H1 (cell line): Measurements from ENCODE around the gene MT4. TPM values are rescaled to one million over a fixed set of nuclear protein-coding genes. Genes with fewer than 3 reads are reported as not detected.

ENCODE experiments used
- CTCF ChIA-PET: fragments of 300-600 bp; sonication (Branson Sonifier 250); formaldehyde crosslinking; loops from one replicate; lab custom pipeline; 2021; ENCODE audit not compliant: partially characterized antibody; lab: Charles Lee
- POLR2A ChIA-PET: fragments of 300-600 bp; sonication (Branson Sonifier 250); formaldehyde crosslinking; loops from one replicate; lab custom pipeline; 2021; ENCODE audit warnings: inconsistent platforms; ENCODE audit not compliant: partially characterized antibody; lab: Charles Lee
- DNase-seq, 2 experiments: peaks; one replicate each; pipeline versions ENCODE4 v3.0.0 to v3.0.0-alpha.2; 2010 to 2022; ENCODE audit warnings: low spot score in 2 of 2, low read depth in 1 of 2, mixed read lengths in 1 of 2
- FAIRE-seq: peaks from 2 replicates; lab custom pipeline; 2011; peaks lifted over from hg19 to GRCh38; lab: Jason Lieb, UNC
- H2AFZ ChIP-seq: 2 replicates; pipeline ENCODE4 v1.8.1; 2012; ENCODE audit warnings: low read length, inconsistent platforms
- H2AK5ac ChIP-seq: 2 replicates; pipeline ENCODE4 v1.6.1; 2013; ENCODE audit warnings: low read depth, low read length
- H2BK120ac ChIP-seq: replicated peaks from 2 replicates; pipeline ENCODE3; 2013; ENCODE audit warnings: low read depth, low read length, inconsistent platforms
- H2BK12ac ChIP-seq: 2 replicates; pipeline ENCODE4 v1.6.1; 2013; ENCODE audit warnings: low read depth, low read length
- H2BK15ac ChIP-seq: 2 replicates; pipeline ENCODE4 v1.6.1; 2013; ENCODE audit warnings: low read length
- H2BK20ac ChIP-seq: 2 replicates; pipeline ENCODE4 v1.6.1; 2013; ENCODE audit warnings: low read length
- H2BK5ac ChIP-seq: 2 replicates; pipeline ENCODE4 v1.6.1; 2013; ENCODE audit warnings: low read depth, low read length
- H3K14ac ChIP-seq: 2 replicates; pipeline ENCODE4 v1.6.1; 2013; ENCODE audit warnings: inconsistent platforms; ENCODE audit not compliant: insufficient read length
- H3K18ac ChIP-seq: 2 replicates; pipeline ENCODE4 v1.6.1; 2013; ENCODE audit warnings: low read length; ENCODE audit errors: extremely low read depth
- H3K23ac ChIP-seq: 2 replicates; pipeline ENCODE4 v1.6.1; 2013; ENCODE audit warnings: inconsistent platforms; ENCODE audit not compliant: insufficient read length
- H3K23me2 ChIP-seq: 2 replicates; pipeline ENCODE4 v1.6.1; 2013; ENCODE audit warnings: low read depth, low read length
- H3K27ac ChIP-seq: 2 replicates; pipeline ENCODE4 v1.6.1; 2011; ENCODE audit warnings: low read depth, low read length, inconsistent platforms
- H3K27me3 ChIP-seq, 4 experiments: replicated peaks in 1 of 4; 1 replicate in 1 of 4; 2 replicates in 3 of 4; pipeline versions ENCODE4 v1.6.1 to v1.8.1; 2011 to 2013; ENCODE audit warnings: low read length in 3 of 4, mild to moderate bottlenecking in 3 of 4, inconsistent platforms in 2 of 4, mixed read lengths in 2 of 4, moderate library complexity in 1 of 4; ENCODE audit not compliant: control insufficient read depth in 3 of 4, insufficient read depth in 3 of 4; ENCODE audit errors: extremely low read depth in 1 of 4
- H3K36me3 ChIP-seq, 4 experiments: 2 replicates each; pipeline versions ENCODE4 v1.6.1 to v1.8.1; 2011 to 2013; ENCODE audit warnings: mild to moderate bottlenecking in 4 of 4, low read length in 3 of 4, moderate library complexity in 2 of 4, control low read depth in 1 of 4, inconsistent platforms in 1 of 4; ENCODE audit not compliant: insufficient read depth in 4 of 4, control insufficient read depth in 2 of 4
- H3K4ac ChIP-seq: replicated peaks from 2 replicates; pipeline ENCODE3; 2013; ENCODE audit warnings: low read length, low read depth, mixed read lengths, inconsistent platforms; ENCODE audit not compliant: insufficient read length
- H3K4me1 ChIP-seq, 4 experiments: replicated peaks in 1 of 4; 1 replicate in 1 of 4; 2 replicates in 3 of 4; pipeline versions ENCODE4 v1.6.1 to v1.8.1; 2011 to 2013; ENCODE audit warnings: low read length in 3 of 4, inconsistent platforms in 2 of 4, mixed read lengths in 1 of 4; ENCODE audit not compliant: insufficient read depth in 4 of 4, control insufficient read depth in 3 of 4
- H3K4me2 ChIP-seq, 2 experiments: 2 replicates each; pipeline versions ENCODE4 v1.6.1 to v1.8.1; 2011 to 2013; ENCODE audit warnings: low read depth in 2 of 2, low read length in 2 of 2, control low read depth in 1 of 2, inconsistent platforms in 1 of 2, mild to moderate bottlenecking in 1 of 2; ENCODE audit not compliant: insufficient read depth in 1 of 2
- H3K4me3 ChIP-seq, 4 experiments: fragments of 200-600, 300-600 bp in 1 of 4; sonication (generic), shearing (Covaris generic), sonication (Bioruptor Twin) in 1 of 4; 2 replicates each; pipeline versions ENCODE4 v1.5.1 to v1.8.1; 2011 to 2016; ENCODE audit warnings: low read length in 4 of 4, low read depth in 3 of 4, control low read depth in 2 of 4, inconsistent platforms in 2 of 4, mild to moderate bottlenecking in 2 of 4, mixed read lengths in 1 of 4, moderate library complexity in 1 of 4; ENCODE audit not compliant: insufficient read depth in 2 of 4; ENCODE audit errors: extremely low read depth in 1 of 4
- H3K56ac ChIP-seq: replicated peaks from 2 replicates; pipeline ENCODE3; 2013; ENCODE audit warnings: low read depth, mild to moderate bottlenecking, mixed read lengths, low read length, inconsistent platforms; ENCODE audit not compliant: insufficient read length
- H3K79me1 ChIP-seq: 2 replicates; pipeline ENCODE4 v1.6.1; 2013; ENCODE audit warnings: low read depth, low read length, control low read depth
- H3K79me2 ChIP-seq, 2 experiments: 2 replicates each; pipeline versions ENCODE4 v1.6.1 to v1.8.1; 2012 to 2013; ENCODE audit warnings: low read length in 2 of 2, mild to moderate bottlenecking in 2 of 2, inconsistent platforms in 1 of 2; ENCODE audit not compliant: insufficient read depth in 2 of 2, control insufficient read depth in 1 of 2
- H3K9ac ChIP-seq, 4 experiments: replicated peaks in 1 of 4; 1 replicate in 1 of 4; 2 replicates in 3 of 4; pipeline versions ENCODE4 v1.6.1 to v1.8.1; 2011 to 2013; ENCODE audit warnings: low read depth in 3 of 4, low read length in 3 of 4, control low read depth in 2 of 4, mild to moderate bottlenecking in 2 of 4, moderate library complexity in 2 of 4, inconsistent platforms in 1 of 4; ENCODE audit errors: extremely low read depth in 1 of 4
- H3K9me3 ChIP-seq, 2 experiments: 2 replicates each; pipeline versions ENCODE4 v1.6.1 to v1.8.1; 2012 to 2013; ENCODE audit warnings: mild to moderate bottlenecking in 2 of 2, moderate library complexity in 2 of 2, control low read depth in 1 of 2, inconsistent platforms in 1 of 2, low read depth in 1 of 2, low read length in 1 of 2, mixed read lengths in 1 of 2; ENCODE audit not compliant: insufficient read depth in 2 of 2
- H4K20me1 ChIP-seq, 2 experiments: replicated peaks in 1 of 2; 2 replicates each; pipeline versions ENCODE3 to v1.8.1; 2011 to 2013; ENCODE audit warnings: inconsistent platforms in 2 of 2, low read length in 2 of 2, mild to moderate bottlenecking in 1 of 2; ENCODE audit not compliant: insufficient read depth in 2 of 2, control insufficient read depth in 1 of 2
- H4K5ac ChIP-seq: 2 replicates; pipeline ENCODE4 v1.6.1; 2013; ENCODE audit warnings: low read length, low read depth, mixed read lengths, inconsistent platforms; ENCODE audit not compliant: insufficient read length
- H4K8ac ChIP-seq: 2 replicates; pipeline ENCODE4 v1.8.0; 2013; ENCODE audit warnings: mild to moderate bottlenecking, moderate library complexity, low read length, inconsistent platforms; ENCODE audit not compliant: insufficient read depth; ENCODE audit errors: extremely low read depth
- H4K91ac ChIP-seq: replicated peaks from 2 replicates; pipeline ENCODE3; 2013; ENCODE audit warnings: low read length, mixed read lengths, inconsistent platforms; ENCODE audit not compliant: insufficient read length
- TCF12 ChIP-seq: IDR thresholded peaks from 2 replicates; pipeline ENCODE4 v1.6.1; 2011; ENCODE audit warnings: low read depth, mild to moderate bottlenecking, low read length
- ZNF274 ChIP-seq: IDR thresholded peaks from 2 replicates; pipeline ENCODE4 v1.7.0; 2012; ENCODE audit warnings: low read length, borderline replicate concordance; ENCODE audit errors: extremely low read depth
- WGBS, 2 experiments: shearing (Covaris generic) in 1 of 2; methylation state at CpG; one replicate each; pipeline versions ENCODE4 v1.1.6 to v1.1.7; 2013 to 2015; ENCODE audit warnings: low lambda C conversion rate in 2 of 2, mixed read lengths in 2 of 2, inconsistent platforms in 1 of 2, low coverage in 1 of 2, missing lambda C conversion rate in 1 of 2; ENCODE audit not compliant: insufficient replicate concordance in 2 of 2, insufficient coverage in 1 of 2, insufficient read length in 1 of 2; ENCODE audit errors: extremely low coverage in 1 of 2, missing lambda C conversion rate in 1 of 2; 5-methylcytosine and 5-hydroxymethylcytosine counted together
- polyA plus RNA-seq, 7 experiments: library from polyadenylated mRNA; depleted of rRNA in 3 of 7; stranded (reverse) in 5 of 7; unstranded in 2 of 7; fragments of >200 nt in 5 of 7; fragments of 200-250 nt in 2 of 7; gene quantifications; 1 replicate in 5 of 7; 2 replicates in 1 of 7; 4 replicates in 1 of 7; pipeline versions ENCODE4 v1.2.1 to v1.2.3, GENCODE V29; 2011 to 2013; ENCODE audit warnings: missing spikeins in 2 of 7, mixed read lengths in 2 of 7
- total RNA-seq: library from RNA; stranded (reverse); fragmentation: NEBNext Ultra II Directional; extraction: Animal tissue kit (Norgen Biotek cat#: 25700); gene quantifications from 2 replicates; pipeline ENCODE4 v1.2.1, GENCODE V29; 2021
- TF ChIP-seq, protein P1 (sequence below): IDR thresholded peaks from 2 replicates; pipeline ENCODE4 v1.6.1; 2012; ENCODE audit warnings: inconsistent platforms

The MT4 gene
- total and polyA plus RNA-seq, 2 of the 8 experiments (the other 6 are each of a cell fraction or from before 2014, with no cell fraction given): not detected

DNA sequence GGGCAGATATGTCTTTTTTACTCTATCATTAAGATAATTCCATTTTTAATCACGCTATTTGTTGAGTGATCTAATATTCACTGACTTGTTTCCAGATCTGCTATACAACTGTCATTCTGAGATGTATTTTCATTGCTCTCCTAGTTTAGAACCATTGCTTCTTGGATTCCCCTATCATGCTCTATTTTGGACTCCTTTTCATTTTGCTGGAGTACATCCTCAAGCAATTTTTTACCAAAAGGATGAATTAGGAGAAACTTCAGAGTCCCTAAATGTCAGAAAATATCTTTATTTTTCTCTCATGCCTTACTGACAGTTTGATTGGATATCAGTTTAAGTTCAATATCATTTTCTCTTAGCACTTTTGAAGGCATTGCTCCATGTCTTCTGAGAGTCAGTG lies 9.8 kb downstream of the MT4 start:
- no peak for FAIRE-seq
- H3K79me2 ChIP-seq: no peaks in the 10 kb centered on the region
- H3K4me3 ChIP-seq: no peak overlapping the region
- no peaks in the 10 kb centered on the region for H3K27me3 ChIP-seq
- CTCF ChIA-PET: interaction anchor here (4.6 kb wide), 1 partner anchor 28 kb away, joined by 39 read pairs; no protein-coding TSS in a partner anchor
- no peaks in the 10 kb centered on the region for H3K4me1 ChIP-seq
- no peak overlapping the region for H3K56ac ChIP-seq
- H2BK12ac ChIP-seq: no peak overlapping the region
- no peak overlapping the region for H2AFZ ChIP-seq
- H4K20me1 ChIP-seq: no peaks in the 10 kb centered on the region
- TF ChIP-seq ZNF274: no peak
- TF ChIP-seq TCF12: no peak
- TF ChIP-seq, protein P1, sequence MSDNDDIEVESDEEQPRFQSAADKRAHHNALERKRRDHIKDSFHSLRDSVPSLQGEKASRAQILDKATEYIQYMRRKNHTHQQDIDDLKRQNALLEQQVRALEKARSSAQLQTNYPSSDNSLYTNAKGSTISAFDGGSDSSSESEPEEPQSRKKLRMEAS: no peak
- no peaks in the 10 kb centered on the region for H3K79me1 ChIP-seq
- H3K14ac ChIP-seq: no peak overlapping the region
- H4K8ac ChIP-seq: no peak overlapping the region
- H2BK5ac ChIP-seq: no peak overlapping the region
- no peak overlapping the region for H2BK15ac ChIP-seq
- H2BK120ac ChIP-seq: no peak overlapping the region
- H3K27ac ChIP-seq: no peak overlapping the region
- no peak overlapping the region for H3K18ac ChIP-seq
- no peak overlapping the region for H4K91ac ChIP-seq
- H2BK20ac ChIP-seq: no peak overlapping the region
- 100% methylated on average over 1 of the region's 1 CpG; no CpG with 5 or more reads in 1 of the 2 experiments for WGBS, 2 experiments
- H3K36me3 ChIP-seq: no peaks in the 10 kb centered on the region
- POLR2A ChIA-PET: no interaction called here
- no peaks in the 10 kb centered on the region for H3K23me2 ChIP-seq
- no peak for DNase-seq
- H3K4ac ChIP-seq: no peak overlapping the region
- no peak overlapping the region for H3K4me2 ChIP-seq
- H3K9me3 ChIP-seq: peaks cover 4 to 6% of the 10 kb centered on the region in 2 experiments; a peak in 2 of 4 replicates
- no peak overlapping the region for H2AK5ac ChIP-seq
- no peak overlapping the region for H4K5ac ChIP-seq
- no peak overlapping the region for H3K9ac ChIP-seq
- no peak overlapping the region for H3K23ac ChIP-seq
